ENCODE measurements around the gene WNK4. TPM values are rescaled to one million over a fixed set of nuclear protein-coding genes. Genes with fewer than 3 reads are reported as not detected.

The WNK4 gene
- total and polyA plus RNA-seq, 10 of the 15 experiments (the other 5 are each of a cell fraction or from before 2014, with no cell fraction given): 0.06 to 0.29 (median 0.13) TPM; not detected in 5

DNA sequence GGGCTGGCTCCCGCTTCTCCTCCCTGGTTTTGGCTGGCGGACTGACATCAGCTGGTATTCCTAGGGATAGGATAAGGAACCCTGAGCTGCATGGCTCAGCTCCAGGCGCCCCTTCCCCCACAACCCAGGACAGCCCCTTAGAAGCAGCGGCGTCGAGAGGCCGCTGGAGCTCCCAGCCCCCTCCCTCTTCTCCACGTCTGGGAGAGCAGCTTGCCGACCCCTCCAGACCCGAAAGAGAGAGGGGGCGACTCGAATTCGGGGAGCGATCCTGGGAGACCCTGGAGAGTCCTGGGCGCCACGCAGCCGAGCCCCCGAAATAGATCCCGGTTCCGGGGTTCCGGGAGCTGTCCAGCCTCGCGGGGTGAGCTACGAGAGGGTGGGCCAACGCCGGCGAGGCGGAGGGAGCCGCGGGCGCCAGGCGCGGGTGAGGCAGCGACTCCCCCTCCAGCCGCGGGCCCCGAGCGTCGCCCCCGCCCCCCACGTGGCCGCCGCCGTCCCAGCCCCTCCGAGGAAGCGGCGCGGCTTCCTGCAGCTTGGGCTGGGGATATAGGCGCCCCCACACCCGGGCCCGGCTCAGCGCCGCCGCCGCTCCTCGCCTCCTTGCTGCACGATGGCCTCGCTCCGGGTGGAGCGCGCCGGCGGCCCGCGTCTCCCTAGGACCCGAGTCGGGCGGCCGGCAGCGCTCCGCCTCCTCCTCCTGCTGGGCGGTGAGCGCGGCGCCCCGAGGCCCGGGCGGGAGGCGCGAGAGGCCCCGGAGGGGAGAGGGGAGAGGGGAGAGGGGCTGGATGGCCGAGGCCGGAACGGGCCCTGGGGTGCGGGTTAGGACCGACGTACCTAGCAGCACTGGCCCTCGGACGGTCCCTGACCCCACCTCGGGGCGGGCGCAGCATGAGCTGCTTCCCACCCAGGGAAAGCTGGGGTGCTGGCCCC, 19.5 kb upstream of the WNK4 start, which contains the start of gene RAMP2:
TSS of gene RAMP2 (plus strand) at position 576 of the 930 bp plus-strand sequence. CDS start at position 611, 35 bp downstream.
- WGBS (ENCODE audit: insufficient coverage, insufficient replicate concordance, low lambda C conversion rate, missing lambda C conversion rate): 20% methylated on average over 56 of the region's 92 CpGs
- Histone ChIP-seq H3K4me3 (peak within 1 kb of the TSS; percentile 37; the same call in 1 of the 2 replicates), H3K9me3 (replicated peaks; ENCODE audit: control insufficient read depth, insufficient read depth, low read length) (no peaks in the 10 kb centered on the region), H3K36me3 (ENCODE audit: control insufficient read depth in 2 of 2, insufficient read depth in 2 of 2, low read length in 1 of 2) (no peaks in the 10 kb centered on the region), H3K27ac (ENCODE audit: control insufficient read depth, insufficient read depth) (no peak within 1 kb of the TSS), H3K4me2 (ENCODE audit: control insufficient read depth, insufficient read depth) (peak within 1 kb of the TSS; percentile 59), H4K20me1 (ENCODE audit: control insufficient read depth, insufficient read depth) (no peaks in the 10 kb centered on the region), H3K4me1 (ENCODE audit: control insufficient read depth, insufficient read depth, low read length) (peaks cover 17% of the 10 kb centered on the region), H3K9ac (ENCODE audit: control insufficient read depth, insufficient read depth, low read length) (no peak within 1 kb of the TSS), H3K27me3 (replicated peaks in 1 of 2; ENCODE audit: control insufficient read depth in 2 of 2, insufficient read depth in 2 of 2, low read length in 1 of 2) (no peaks in the 10 kb centered on the region), H2AFZ (ENCODE audit: control insufficient read depth, low read depth, low read length) (peak within 1 kb of the TSS; percentile 41), H3K79me2 (ENCODE audit: control insufficient read depth, insufficient read depth, low read length) (no peaks in the 10 kb centered on the region)
- DNase-seq (ENCODE audit: low read depth, low spot score) (no peak), ATAC-seq (peak; percentile 36), FAIRE-seq (no peak)
- RAD21 ChIA-PET (ENCODE audit: unreplicated experiment): interaction anchor here (0.9 to 4.6 kb wide), 12 partner anchors 11 to 207 kb away, joined by 3 to 47 read pairs (median 5); partner anchors contain the start of genes PSMC3IP and VPS25
- in situ Hi-C loops (cut with MboI) (loop anchor here (10.0 kb wide), 1 partner anchor 186 kb away; the partner anchor contains the start of gene PSMC3IP), intact Hi-C loops (cut with micrococcal nuclease; ENCODE audit: unreplicated experiment) (loop anchor here (5.0 kb wide), 2 partner anchors 79 to 214 kb away; partner anchors contain the start of genes CCR10 and CNTNAP1)
- POLR2A ChIA-PET: interaction anchor here (0.5 to 1.5 kb wide), 11 partner anchors 10 to 237 kb away, joined by 3 to 11 read pairs (median 3); partner anchors contain the start of genes MLX, PSMC3IP, RPL27 and VPS25
- BruUV-seq (replicated peaks): no TSS peak
- CTCF ChIA-PET: interaction anchor here (0.8 to 8.1 kb wide), 12 partner anchors 12 to 183 kb away, joined by 3 to 164 read pairs (median 4); partner anchors contain the start of genes BECN1, PSMC3IP and VPS25
- TF ChIP-seq, protein P1, sequence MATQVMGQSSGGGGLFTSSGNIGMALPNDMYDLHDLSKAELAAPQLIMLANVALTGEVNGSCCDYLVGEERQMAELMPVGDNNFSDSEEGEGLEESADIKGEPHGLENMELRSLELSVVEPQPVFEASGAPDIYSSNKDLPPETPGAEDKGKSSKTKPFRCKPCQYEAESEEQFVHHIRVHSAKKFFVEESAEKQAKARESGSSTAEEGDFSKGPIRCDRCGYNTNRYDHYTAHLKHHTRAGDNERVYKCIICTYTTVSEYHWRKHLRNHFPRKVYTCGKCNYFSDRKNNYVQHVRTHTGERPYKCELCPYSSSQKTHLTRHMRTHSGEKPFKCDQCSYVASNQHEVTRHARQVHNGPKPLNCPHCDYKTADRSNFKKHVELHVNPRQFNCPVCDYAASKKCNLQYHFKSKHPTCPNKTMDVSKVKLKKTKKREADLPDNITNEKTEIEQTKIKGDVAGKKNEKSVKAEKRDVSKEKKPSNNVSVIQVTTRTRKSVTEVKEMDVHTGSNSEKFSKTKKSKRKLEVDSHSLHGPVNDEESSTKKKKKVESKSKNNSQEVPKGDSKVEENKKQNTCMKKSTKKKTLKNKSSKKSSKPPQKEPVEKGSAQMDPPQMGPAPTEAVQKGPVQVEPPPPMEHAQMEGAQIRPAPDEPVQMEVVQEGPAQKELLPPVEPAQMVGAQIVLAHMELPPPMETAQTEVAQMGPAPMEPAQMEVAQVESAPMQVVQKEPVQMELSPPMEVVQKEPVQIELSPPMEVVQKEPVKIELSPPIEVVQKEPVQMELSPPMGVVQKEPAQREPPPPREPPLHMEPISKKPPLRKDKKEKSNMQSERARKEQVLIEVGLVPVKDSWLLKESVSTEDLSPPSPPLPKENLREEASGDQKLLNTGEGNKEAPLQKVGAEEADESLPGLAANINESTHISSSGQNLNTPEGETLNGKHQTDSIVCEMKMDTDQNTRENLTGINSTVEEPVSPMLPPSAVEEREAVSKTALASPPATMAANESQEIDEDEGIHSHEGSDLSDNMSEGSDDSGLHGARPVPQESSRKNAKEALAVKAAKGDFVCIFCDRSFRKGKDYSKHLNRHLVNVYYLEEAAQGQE (IDR thresholded peaks at IDR 0.05; ENCODE audit: low read depth, low read length): peak; percentile 66; the same call in 1 of the 2 replicates
- no peak for TF ChIP-seq MYB (IDR thresholded peaks at IDR 0.05; ENCODE audit: borderline replicate concordance, low read depth, low read length)
- SMC1A ChIA-PET (ENCODE audit: uncharacterized antibody, unreplicated experiment): interaction anchor here (0.6 to 5.9 kb wide), 13 partner anchors 11 to 182 kb away, joined by 3 to 71 read pairs (median 5); partner anchors contain the start of genes PSMC3IP, RETREG3, TUBG1 and VPS25

All from GM12878 (cell line).